Fibroblast of the aortic adventitia (primary cell): ENCODE measurements around the gene DNAJC30. TPM values are rescaled to one million over a fixed set of nuclear protein-coding genes. Genes with fewer than 3 reads are reported as not detected.
"Not testable (repeated sequence)": the region's sequence is repeated elsewhere in the genome, so short reads cannot be mapped to it uniquely, and the experiment has no call there.

Experiments used
- DNase-seq: peaks from one replicate; pipeline ENCODE4 v3.0.0-alpha.2; 2010; ENCODE audit warnings: low read depth
- H3K4me3 ChIP-seq: 2 replicates; pipeline ENCODE4 v1.5.1; 2011; ENCODE audit warnings: low read depth, mild to moderate bottlenecking, control low read depth, low read length, moderate library complexity
- CTCF ChIP-seq: IDR thresholded peaks from 2 replicates; pipeline ENCODE4 v1.5.1; 2011; ENCODE audit warnings: mild to moderate bottlenecking, low read length, control low read depth, inconsistent platforms; ENCODE audit not compliant: insufficient read depth
- total RNA-seq: library from RNA; depleted of rRNA; stranded (reverse); fragments of >200 nt; gene quantifications from 2 replicates; pipeline ENCODE4 v1.2.3, GENCODE V29; 2012; ENCODE audit warnings: low replicate concordance

The DNAJC30 gene
- total RNA-seq, 1 donor, result 3.4 TPM

DNA sequence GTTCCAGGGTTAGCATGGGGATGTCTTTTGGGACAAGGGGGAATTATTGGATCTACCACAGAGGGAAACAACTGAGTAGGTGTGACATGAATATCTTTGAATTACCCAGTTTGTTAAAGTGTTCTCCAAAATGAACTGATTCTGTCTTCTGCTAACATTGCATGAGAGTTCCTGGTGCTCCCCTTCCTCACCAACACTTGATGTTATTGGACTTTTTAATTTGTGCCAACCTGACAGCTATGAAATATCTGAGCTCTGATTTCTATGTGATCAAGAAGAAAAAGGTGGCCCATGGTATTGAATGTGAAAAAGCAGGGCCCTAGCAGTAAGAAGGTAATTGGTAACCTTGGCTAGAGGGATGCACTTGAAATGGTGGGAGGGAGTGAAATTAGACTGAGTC lies 20.2 kb downstream of the DNAJC30 start:
- DNase-seq, result no peak
- H3K4me3 ChIP-seq, result no peak overlapping the region
- TF ChIP-seq CTCF, result no peak

- DNase-seq, H3K4me3 ChIP-seq: not testable (repeated sequence)
These were observed 22.7 kb downstream of the DNAJC30 start for GRCh38 chr7:73660594-73660993.

DNA sequence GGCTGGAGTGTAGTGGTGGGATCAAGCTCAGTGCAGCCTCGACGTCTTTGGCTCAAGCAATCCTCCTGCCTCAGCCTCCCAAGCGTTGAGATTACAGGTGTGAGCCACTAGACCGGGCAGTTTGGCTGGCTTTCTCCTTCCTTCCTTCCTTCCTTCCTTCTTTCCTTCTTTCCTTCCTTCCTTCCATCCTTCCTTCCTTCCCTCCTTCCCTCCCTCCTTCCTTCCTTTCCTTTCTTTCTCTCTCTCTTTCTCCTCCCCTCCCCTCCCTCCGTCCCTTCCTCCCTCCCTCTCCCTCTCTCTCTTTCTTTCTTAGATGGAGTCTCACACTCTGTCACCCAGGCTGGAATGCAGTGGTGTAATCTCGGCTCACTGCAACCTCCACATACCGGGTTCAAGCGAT lies 23.3 kb downstream of the DNAJC30 start:
- TF ChIP-seq CTCF, result no peak
- H3K4me3 ChIP-seq, result no peak overlapping the region
- no peak for DNase-seq

DNA sequence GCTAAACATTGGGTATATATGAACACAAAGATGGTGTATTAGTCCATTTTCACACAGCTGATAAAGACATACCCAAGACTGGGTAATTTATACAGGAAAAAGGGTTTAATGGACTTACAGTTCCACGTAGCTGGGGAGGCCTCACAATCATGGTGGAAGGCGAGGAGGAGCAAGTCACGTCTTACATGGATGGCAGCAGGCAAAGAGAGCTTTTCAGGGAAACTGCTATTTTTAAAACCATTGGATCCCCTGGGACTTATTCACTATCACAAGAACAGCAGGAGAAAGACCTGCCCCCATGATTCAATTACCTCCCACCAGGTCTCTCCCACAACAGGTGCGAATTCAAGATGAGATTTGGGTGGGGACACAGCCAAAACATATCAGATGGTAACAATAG lies 27.9 kb downstream of the DNAJC30 start:
- DNase-seq, H3K4me3 ChIP-seq: not testable (repeated sequence)

DNA sequence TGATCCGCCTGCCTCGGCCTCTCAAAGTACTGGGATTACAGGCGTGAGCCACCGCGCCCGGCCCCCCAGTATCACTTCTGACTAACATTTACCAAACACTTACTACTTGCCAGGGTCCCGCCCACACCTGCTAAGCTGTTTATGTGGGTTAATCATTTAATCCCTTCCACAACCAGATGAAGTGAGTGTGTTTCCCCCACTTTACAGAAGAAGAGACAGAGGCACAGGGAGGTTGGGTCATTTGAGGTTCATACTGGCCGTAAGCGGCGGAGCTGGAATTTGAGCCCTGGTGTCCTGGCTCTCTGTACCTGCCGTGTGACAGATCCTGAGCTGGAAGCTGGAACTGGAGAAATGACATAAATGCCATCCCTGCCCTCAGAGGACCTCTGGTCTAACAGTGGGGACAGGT lies 30.7 kb downstream of the DNAJC30 start:
- DNase-seq, result no peak
- TF ChIP-seq CTCF, result no peak
- no peak overlapping the region for H3K4me3 ChIP-seq

DNA sequence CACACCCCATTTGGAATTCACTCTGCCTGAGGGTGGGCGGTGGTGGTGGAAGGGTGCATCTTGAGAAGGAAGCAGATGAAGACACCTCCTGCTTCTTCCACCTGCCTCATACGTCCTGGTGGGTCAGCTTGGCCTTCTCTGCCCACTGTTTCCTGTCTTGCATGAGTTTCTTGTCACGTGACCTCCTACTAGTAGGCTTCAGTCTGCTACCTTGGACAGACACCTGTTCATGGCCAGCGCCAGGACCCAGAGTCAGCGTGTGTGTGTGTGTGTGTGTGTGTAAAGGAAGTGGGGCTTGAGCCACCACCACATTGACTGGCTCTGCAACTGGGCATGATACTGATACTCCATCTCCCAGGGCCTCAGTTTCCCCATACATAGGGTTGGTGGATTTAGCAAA lies 32.7 kb downstream of the DNAJC30 start:
- no peak for TF ChIP-seq CTCF
- no peak for DNase-seq
- no peak overlapping the region for H3K4me3 ChIP-seq

- H3K4me3 ChIP-seq, result no peak overlapping the region
- no peak for DNase-seq
- no peak for TF ChIP-seq CTCF
These were observed 33.7 kb downstream of the DNAJC30 start for GRCh38 chr7:73649576-73649975.

GRCh38 chr7:73648593-73649332 lies 34.5 kb downstream of the DNAJC30 start:
- DNase-seq, result no peak
- no peak for TF ChIP-seq CTCF
- H3K4me3 ChIP-seq, result no peak overlapping the region
